ENCODE results near the gene SH2D4B.
"Not testable (repeated sequence)": the region's sequence is repeated elsewhere in the genome, so short reads cannot be mapped to it uniquely, and the experiment has no call there.

The SH2D4B gene

GRCh38 chr10:80526218-80526617 lies 11.5 kb upstream of the SH2D4B start:
- DNase-seq: no peak

- DNase-seq: no peak
Observed at GRCh38 chr10:80526742-80527141, 11.0 kb upstream of the SH2D4B start.

- DNase-seq: no peak
Observed at GRCh38 chr10:80528185-80528700, 9.5 kb upstream of the SH2D4B start.

GRCh38 chr10:80528901-80529300 lies 8.8 kb upstream of the SH2D4B start:
- no peak for DNase-seq

- no peak for DNase-seq
Observed at GRCh38 chr10:80529604-80530003, 8.1 kb upstream of the SH2D4B start.

GRCh38 chr10:80530251-80530650 lies 7.5 kb upstream of the SH2D4B start:
- DNase-seq: no peak

- no peak for DNase-seq
Observed at GRCh38 chr10:80530816-80531215, 6.9 kb upstream of the SH2D4B start.

GRCh38 chr10:80532571-80532970 lies 5.1 kb upstream of the SH2D4B start:
- DNase-seq: no peak

- DNase-seq: not testable (repeated sequence)
Observed at GRCh38 chr10:80534059-80534458, 3.6 kb upstream of the SH2D4B start.

GRCh38 chr10:80534646-80535045 lies 3.1 kb upstream of the SH2D4B start:
- DNase-seq: not testable (repeated sequence)

GRCh38 chr10:80535671-80536360 lies 1.9 kb upstream of the SH2D4B start:
- DNase-seq: no peak

- no peak for DNase-seq
Observed at GRCh38 chr10:80536361-80536835, 1.3 kb upstream of the SH2D4B start.

GRCh38 chr10:80537086-80537735 lies 491 bp upstream of the SH2D4B start:
- no peak for DNase-seq

GRCh38 chr10:80538481-80539185 lies 931 bp downstream of the SH2D4B start:
- DNase-seq: no peak

- no peak for DNase-seq
Observed at GRCh38 chr10:80539421-80540031, 1.8 kb downstream of the SH2D4B start.

GRCh38 chr10:80540136-80540535 lies 2.4 kb downstream of the SH2D4B start:
- no peak for DNase-seq

- no peak for DNase-seq
Observed at GRCh38 chr10:80540618-80540980, 2.9 kb downstream of the SH2D4B start.

GRCh38 chr10:80540981-80541750 lies 3.5 kb downstream of the SH2D4B start:
- DNase-seq: no peak

GRCh38 chr10:80542053-80542452 lies 4.4 kb downstream of the SH2D4B start:
- DNase-seq: no peak

- DNase-seq: no peak
Observed at GRCh38 chr10:80542652-80543318, 5.1 kb downstream of the SH2D4B start.

- DNase-seq: not testable (repeated sequence)
Observed at GRCh38 chr10:80543319-80543672, 5.6 kb downstream of the SH2D4B start.

Measured in NCI-H187 (cell line).